Ovary (tissue), 3 donors: ENCODE measurements around the gene KCNK6.

Experiments
- POLR2A ChIP-seq: fragments of 450-650 bp; IDR thresholded peaks from one replicate; pipeline ENCODE4 v1.6.1; 2017; ENCODE audit warnings: antibody characterized with exemption, mild to moderate bottlenecking, moderate library complexity
- TF ChIP-seq, protein P1 (sequence below), 3 donors: fragments of 450-650 bp in 2 of 3; fragments of 200-600 bp in 1 of 3; IDR thresholded peaks; one replicate each; pipeline versions ENCODE4 v1.5.1 to v1.8.0; 2016 to 2022; ENCODE audit warnings: antibody characterized with exemption in 3 of 3, mild to moderate bottlenecking in 1 of 3
- donor health status: DM: no; HTN: no; CAD: no.

DNA sequence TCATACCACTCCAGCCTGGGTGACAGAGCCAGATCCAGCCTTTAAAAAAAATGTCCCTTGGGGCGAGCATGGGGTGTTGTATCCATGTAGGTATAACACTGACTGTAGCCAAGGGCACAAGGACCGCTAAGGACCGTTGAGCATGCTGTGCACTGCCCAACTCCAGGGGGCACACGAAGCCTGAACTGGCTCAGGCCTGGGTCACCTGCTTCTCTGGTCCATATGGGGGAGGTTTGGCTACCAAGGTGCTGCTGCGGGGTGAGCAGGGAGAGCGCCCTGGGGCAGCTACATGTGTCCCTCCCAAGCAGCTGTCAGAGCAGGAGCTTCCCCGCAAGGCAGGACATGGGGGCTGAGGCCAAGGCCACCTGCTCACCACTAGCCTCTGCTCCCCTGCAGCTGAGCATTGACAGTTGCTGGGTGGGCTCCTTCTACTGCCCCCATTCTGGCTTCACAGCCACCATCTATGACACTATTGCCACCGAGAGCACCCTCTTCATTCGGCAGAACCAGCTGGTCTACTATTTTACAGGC is 32.3 kb downstream of the KCNK6 start:
- TF ChIP-seq, protein P1, sequence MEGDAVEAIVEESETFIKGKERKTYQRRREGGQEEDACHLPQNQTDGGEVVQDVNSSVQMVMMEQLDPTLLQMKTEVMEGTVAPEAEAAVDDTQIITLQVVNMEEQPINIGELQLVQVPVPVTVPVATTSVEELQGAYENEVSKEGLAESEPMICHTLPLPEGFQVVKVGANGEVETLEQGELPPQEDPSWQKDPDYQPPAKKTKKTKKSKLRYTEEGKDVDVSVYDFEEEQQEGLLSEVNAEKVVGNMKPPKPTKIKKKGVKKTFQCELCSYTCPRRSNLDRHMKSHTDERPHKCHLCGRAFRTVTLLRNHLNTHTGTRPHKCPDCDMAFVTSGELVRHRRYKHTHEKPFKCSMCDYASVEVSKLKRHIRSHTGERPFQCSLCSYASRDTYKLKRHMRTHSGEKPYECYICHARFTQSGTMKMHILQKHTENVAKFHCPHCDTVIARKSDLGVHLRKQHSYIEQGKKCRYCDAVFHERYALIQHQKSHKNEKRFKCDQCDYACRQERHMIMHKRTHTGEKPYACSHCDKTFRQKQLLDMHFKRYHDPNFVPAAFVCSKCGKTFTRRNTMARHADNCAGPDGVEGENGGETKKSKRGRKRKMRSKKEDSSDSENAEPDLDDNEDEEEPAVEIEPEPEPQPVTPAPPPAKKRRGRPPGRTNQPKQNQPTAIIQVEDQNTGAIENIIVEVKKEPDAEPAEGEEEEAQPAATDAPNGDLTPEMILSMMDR (IDR thresholded peaks at IDR 0.05) = no peak
- no peak for TF ChIP-seq POLR2A
